MM.1S (cell line): ENCODE measurements around the gene DYNLRB1.

Source experiments
- DNase-seq: peaks from one replicate; pipeline ENCODE4 v3.0.0-alpha.2; 2015
- H2AFZ ChIP-seq: fragments of 300-600 bp; sonication (generic); 2 replicates; pipeline ENCODE4 v1.6.0; 2016; ENCODE audit warnings: antibody characterized with exemption, low read length
- H3F3A ChIP-seq: fragments of 300-600 bp; sonication (generic); 2 replicates; pipeline ENCODE4 v1.6.1; 2016; ENCODE audit warnings: mild to moderate bottlenecking, antibody characterized with exemption, low read length, moderate library complexity, mixed read lengths; ENCODE audit not compliant: insufficient read depth
- H3K27ac ChIP-seq: fragments of 300-600 bp; sonication (generic); 2 replicates; pipeline ENCODE4 v1.5.1; 2016; ENCODE audit warnings: mild to moderate bottlenecking, low read length
- H3K27me3 ChIP-seq: fragments of 300-600 bp; sonication (generic); replicated peaks from 2 replicates; pipeline ENCODE4 v1.6.0; 2016; ENCODE audit warnings: low read length; ENCODE audit not compliant: insufficient read depth
- H3K36me3 ChIP-seq: fragments of 300-600 bp; sonication (generic); replicated peaks from 2 replicates; pipeline ENCODE4 v1.6.1; 2016; ENCODE audit warnings: mild to moderate bottlenecking, low read length, mixed read lengths; ENCODE audit not compliant: insufficient read depth
- H3K4me1 ChIP-seq: fragments of 300-600 bp; sonication (generic); 2 replicates; pipeline ENCODE4 v1.6.1; 2016; ENCODE audit warnings: low read length, mixed read lengths
- H3K4me2 ChIP-seq: fragments of 300-600 bp; sonication (generic); 2 replicates; pipeline ENCODE4 v1.6.0; 2016; ENCODE audit warnings: low read depth, low read length
- H3K4me3 ChIP-seq: fragments of 300-600 bp; sonication (generic); 2 replicates; pipeline ENCODE4 v1.5.1; 2016; ENCODE audit warnings: low read length, mixed read lengths
- H3K79me2 ChIP-seq: fragments of 300-600 bp; sonication (generic); 2 replicates; pipeline ENCODE4 v1.6.1; 2016; ENCODE audit warnings: mixed run types, low read length, mixed read lengths
- H3K9ac ChIP-seq: fragments of 300-600 bp; sonication (generic); 2 replicates; pipeline ENCODE4 v1.6.1; 2016; ENCODE audit warnings: low read length, mixed read lengths
- H3K9me2 ChIP-seq: fragments of 300-600 bp; sonication (generic); replicated peaks from 2 replicates; pipeline ENCODE4 v1.6.1; 2016; ENCODE audit warnings: mild to moderate bottlenecking, low read length, mixed read lengths; ENCODE audit not compliant: insufficient read depth
- H3K9me3 ChIP-seq: fragments of 300-600 bp; sonication (generic); replicated peaks from 2 replicates; pipeline ENCODE4 v1.6.1; 2016; ENCODE audit warnings: mild to moderate bottlenecking, low read length, mixed read lengths; ENCODE audit not compliant: insufficient read depth
- H4K20me1 ChIP-seq: fragments of 300-600 bp; sonication (generic); 2 replicates; pipeline ENCODE4 v1.6.1; 2016; ENCODE audit warnings: mild to moderate bottlenecking, low read length, moderate library complexity, mixed read lengths; ENCODE audit not compliant: insufficient read depth
- CTCF ChIP-seq: fragments of 300-600 bp; sonication (generic); IDR thresholded peaks from 2 replicates; pipeline ENCODE4 v1.5.1; 2016; ENCODE audit warnings: antibody characterized with exemption, low read length, mixed read lengths
- EZH2 ChIP-seq: fragments of 300-600 bp; sonication (generic); optimal IDR thresholded peaks from 2 replicates; pipeline ENCODE3; 2017; ENCODE audit warnings: low read depth, mild to moderate bottlenecking, antibody characterized with exemption, low read length, mixed read lengths
- EZH2phosphoT487 ChIP-seq: fragments of 300-600 bp; sonication (generic); IDR thresholded peaks from 2 replicates; pipeline ENCODE4 v1.6.1; 2018; ENCODE audit warnings: antibody characterized with exemption, low read length

DYNLRB1 gene

GRCh38 chr20:34522969-34523871, 7.0 kb downstream of the DYNLRB1 start:
- TF ChIP-seq CTCF: peak; percentile 78
- no peak for TF ChIP-seq EZH2
- Histone ChIP-seq H3K36me3 (peaks cover 8% of the 10 kb centered on the region; the same call in 1 of the 2 replicates), H3F3A (peaks cover 4% of the 10 kb centered on the region; the same call in 1 of the 2 replicates), H3K9ac (peak overlapping the region; percentile 2; the same call in 1 of the 2 replicates), H3K4me2 (peak overlapping the region; percentile 66), H3K79me2 (peaks cover 76% of the 10 kb centered on the region), H3K27me3 (no peaks in the 10 kb centered on the region), H4K20me1 (peaks cover 5% of the 10 kb centered on the region; the same call in 1 of the 2 replicates), H3K9me3 (no peaks in the 10 kb centered on the region), H2AFZ (peak overlapping the region; percentile 39), H3K4me1 (peaks cover 11% of the 10 kb centered on the region; the same call in 1 of the 2 replicates), H3K4me3 (peak overlapping the region; percentile 35), H3K9me2 (no peaks in the 10 kb centered on the region), H3K27ac (peak overlapping the region; percentile 24; the same call in 1 of the 2 replicates)
- DNase-seq: peak; percentile 74

- Histone ChIP-seq H3K27me3 (no peaks in the 10 kb centered on the region), H3K4me2 (no peak overlapping the region), H3K9me3 (no peaks in the 10 kb centered on the region), H3K4me1 (peaks cover 9% of the 10 kb centered on the region; the same call in 1 of the 2 replicates), H3K4me3 (no peak overlapping the region), H4K20me1 (peaks cover 5% of the 10 kb centered on the region; the same call in 1 of the 2 replicates), H3F3A (peaks cover 4% of the 10 kb centered on the region; the same call in 1 of the 2 replicates), H3K79me2 (peaks cover 73% of the 10 kb centered on the region), H3K36me3 (0 out of 2 replicates have a peak, but pooled peaks cover 11% of the 10 kb centered on the region), H3K9ac (no peak overlapping the region), H2AFZ (no peak overlapping the region), H3K9me2 (no peaks in the 10 kb centered on the region), H3K27ac (no peak overlapping the region)
- DNase-seq: no peak
- TF ChIP-seq EZH2phosphoT487 (no peak), CTCF (no peak)
Measured at GRCh38 chr20:34524426-34524825, 8.2 kb downstream of the DYNLRB1 start.

- peaks cover 5% of the 10 kb centered on the region; the same call in 1 of the 2 replicates for H4K20me1 ChIP-seq
- no peaks in the 10 kb centered on the region for H3K9me3 ChIP-seq
- H3K9ac ChIP-seq: no peak overlapping the region
- H2AFZ ChIP-seq: no peak overlapping the region
- peaks cover 7% of the 10 kb centered on the region; the same call in 1 of the 2 replicates for H3F3A ChIP-seq
- H3K4me2 ChIP-seq: no peak overlapping the region
- no peak for DNase-seq
- peaks cover 9% of the 10 kb centered on the region; the same call in 1 of the 2 replicates for H3K4me1 ChIP-seq
- H3K4me3 ChIP-seq: no peak overlapping the region
- TF ChIP-seq EZH2phosphoT487: no peak
- TF ChIP-seq EZH2: no peak
- TF ChIP-seq CTCF: no peak
- peaks cover 71% of the 10 kb centered on the region for H3K79me2 ChIP-seq
- H3K27ac ChIP-seq: no peak overlapping the region
- no peaks in the 10 kb centered on the region for H3K9me2 ChIP-seq
- H3K27me3 ChIP-seq: no peaks in the 10 kb centered on the region
- 0 out of 2 replicates have a peak, but pooled peaks cover 11% of the 10 kb centered on the region for H3K36me3 ChIP-seq
Measured at GRCh38 chr20:34525342-34525708, 9.1 kb downstream of the DYNLRB1 start.
